GM12874 (cell line): ENCODE results near the gene CAMK2N1.

ENCODE experiments used
- CTCF ChIP-seq: IDR thresholded peaks from 2 replicates; pipeline ENCODE4 v1.5.1; 2011; ENCODE audit warnings: low read depth, mild to moderate bottlenecking, control low read depth, low read length, moderate library complexity; ENCODE audit not compliant: insufficient read depth

The CAMK2N1 gene

GRCh38 chr1:20480243-20480944 lies 5.6 kb downstream of the CAMK2N1 start:
- no peak for TF ChIP-seq CTCF

GRCh38 chr1:20479840-20480239 lies 6.2 kb downstream of the CAMK2N1 start:
- no peak for TF ChIP-seq CTCF

GRCh38 chr1:20478057-20478635 lies 7.9 kb downstream of the CAMK2N1 start:
- TF ChIP-seq CTCF, result no peak

GRCh38 chr1:20477348-20478056 lies 8.5 kb downstream of the CAMK2N1 start:
- no peak for TF ChIP-seq CTCF

- TF ChIP-seq CTCF, result no peak
Observed at GRCh38 chr1:20476265-20477038, 9.6 kb downstream of the CAMK2N1 start.

GRCh38 chr1:20474996-20475395 lies 11.0 kb downstream of the CAMK2N1 start:
- no peak for TF ChIP-seq CTCF
